ENCODE data around the gene PLEK. TPM values are rescaled to one million over a fixed set of nuclear protein-coding genes. Genes with fewer than 3 reads are reported as not detected.

PLEK gene
- total RNA-seq, 4 donors from 2014 or later, result 5.0 to 33.0 (median 6.8) TPM

DNA sequence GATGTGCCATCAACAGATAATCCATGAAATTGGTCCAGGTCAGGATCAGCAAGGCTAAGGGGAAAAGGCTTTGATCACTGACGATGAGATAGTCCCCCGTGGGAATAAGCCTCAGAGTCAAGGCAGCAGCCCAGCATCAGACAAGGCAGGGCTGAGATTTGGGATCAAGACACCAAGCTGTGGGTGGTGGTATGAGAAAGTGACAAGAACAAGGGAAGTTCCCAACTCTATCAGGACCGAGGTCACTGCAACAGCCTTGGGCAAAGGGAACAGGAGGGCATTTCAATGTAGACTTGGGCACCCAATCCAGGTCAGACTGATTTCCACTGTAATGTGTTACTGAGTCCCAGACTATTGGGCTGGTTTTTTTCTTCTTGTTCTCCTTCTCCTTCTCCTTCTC, 18.7 kb downstream of the PLEK start:
- 85 to 92% methylated on average over 3 of the region's 3 CpGs for WGBS, 2 donors (ENCODE audit: low coverage in 1 of 2)
- Histone ChIP-seq H3K27ac (no peak overlapping the region), H3K27me3 (no peaks in the 10 kb centered on the region), H3K4me1 (no peaks in the 10 kb centered on the region), H3K36me3 (no peaks in the 10 kb centered on the region), H3K9me3 (no peaks in the 10 kb centered on the region), H3K4me3 (no peak overlapping the region)
- TF ChIP-seq CTCF (IDR thresholded peaks at IDR 0.05) (no peak), POLR2A (IDR thresholded peaks at IDR 0.05) (no peak), EP300 (IDR thresholded peaks at IDR 0.05) (no peak), POLR2AphosphoS5 (IDR thresholded peaks at IDR 0.05) (no peak)
- ATAC-seq, result no peak

- Histone ChIP-seq H3K4me1 (peaks cover 0 to under 1% (median 0%) of the 10 kb centered on the region in 3 donors), H3K9me3 (no peaks in the 10 kb centered on the region), H3K27me3 (no peaks in the 10 kb centered on the region), H3K36me3 (no peaks in the 10 kb centered on the region), H3K4me3 (no peak overlapping the region), H3K27ac (no peak overlapping the region)
- TF ChIP-seq EP300 (IDR thresholded peaks at IDR 0.05) (no peak), POLR2A (IDR thresholded peaks at IDR 0.05) (no peak)
- ATAC-seq, result no peak
- 68 to 85% methylated on average over 2 to 5 of the region's 5 CpGs for WGBS, 2 donors (ENCODE audit: low coverage in 1 of 2)
Measured at GRCh38 chr2:68384485-68385107, 19.5 kb downstream of the PLEK start.

DNA sequence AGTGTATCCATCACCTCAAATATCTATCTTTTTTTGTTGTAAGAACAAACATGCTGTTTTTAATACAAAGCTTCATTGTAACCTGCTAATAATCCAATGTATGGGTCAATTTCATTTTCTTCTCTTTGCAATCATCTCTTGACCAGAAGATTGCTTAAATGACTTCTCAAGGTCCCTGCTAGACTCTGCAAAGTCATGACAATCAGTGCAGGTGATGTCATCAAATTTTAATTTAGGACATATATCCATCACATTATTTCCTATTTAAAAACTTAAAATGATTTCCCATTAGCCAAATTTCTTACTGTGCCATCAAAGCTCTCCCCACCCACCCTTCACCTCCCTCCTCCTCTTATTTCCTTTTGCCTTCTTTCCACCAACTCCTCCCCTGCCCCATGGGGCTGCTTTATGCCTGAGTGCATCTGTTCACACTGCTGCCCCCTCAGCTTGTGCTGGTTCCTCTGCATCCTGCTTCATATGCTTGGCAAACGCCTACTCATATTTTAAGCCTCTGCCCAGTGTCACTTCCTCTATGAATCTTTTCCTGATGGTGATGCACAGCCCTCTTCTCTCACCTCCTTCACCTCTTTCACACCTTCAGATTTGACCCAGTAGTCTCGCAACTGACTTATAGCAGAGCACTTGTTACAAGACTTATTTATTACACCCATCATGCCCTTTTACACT, 20.3 kb downstream of the PLEK start:
- Histone ChIP-seq H3K27ac (no peak overlapping the region), H3K4me1 (peaks cover 0 to 8% (median 0%) of the 10 kb centered on the region in 3 donors), H3K27me3 (no peaks in the 10 kb centered on the region), H3K4me3 (no peak overlapping the region), H3K36me3 (no peaks in the 10 kb centered on the region), H3K9me3 (no peaks in the 10 kb centered on the region)
- no peak for TF ChIP-seq POLR2AphosphoS5 (IDR thresholded peaks at IDR 0.05)
- TF ChIP-seq CTCF (IDR thresholded peaks at IDR 0.05), result no peak
- no peak for TF ChIP-seq POLR2A (IDR thresholded peaks at IDR 0.05)
- TF ChIP-seq EP300 (IDR thresholded peaks at IDR 0.05), result no peak
- ATAC-seq, result no peak
- WGBS, 2 donors (ENCODE audit: low coverage in 1 of 2), result 48 to 81% methylated on average over 2 of the region's 2 CpGs

- TF ChIP-seq POLR2AphosphoS5 (IDR thresholded peaks at IDR 0.05) (no peak), EP300 (IDR thresholded peaks at IDR 0.05) (no peak)
- Histone ChIP-seq H3K4me3 (no peak overlapping the region), H3K27me3 (no peaks in the 10 kb centered on the region), H3K9me3 (no peaks in the 10 kb centered on the region), H3K36me3 (no peaks in the 10 kb centered on the region), H3K4me1 (peaks cover 0 to 13% (median 0%) of the 10 kb centered on the region in 3 donors), H3K27ac (no peak overlapping the region)
- ATAC-seq, result no peak
- WGBS, 2 donors (ENCODE audit: low coverage in 1 of 2), result 91% methylated on average over 1 of the region's 1 CpG; no CpG with 5 or more reads in 1 of the 2 donors
Measured at GRCh38 chr2:68385907-68386287, 20.8 kb downstream of the PLEK start.

- H3K4me3 ChIP-seq, result no peak overlapping the region
- peaks cover 0 to 18% (median 0%) of the 10 kb centered on the region in 3 donors for H3K4me1 ChIP-seq
- H3K27ac ChIP-seq, result no peak overlapping the region
- no peaks in the 10 kb centered on the region for H3K9me3 ChIP-seq
- H3K27me3 ChIP-seq, result no peaks in the 10 kb centered on the region
- no peak for ATAC-seq
- no peaks in the 10 kb centered on the region for H3K36me3 ChIP-seq
- 74 to 83% methylated on average over 1 to 5 of the region's 5 CpGs for WGBS, 2 donors (ENCODE audit: low coverage in 1 of 2)
- TF ChIP-seq POLR2A (IDR thresholded peaks at IDR 0.05) (no peak), CTCF (IDR thresholded peaks at IDR 0.05) (no peak), EP300 (IDR thresholded peaks at IDR 0.05) (no peak), POLR2AphosphoS5 (IDR thresholded peaks at IDR 0.05) (no peak)
Measured at GRCh38 chr2:68386365-68386764, 21.3 kb downstream of the PLEK start.
